ENCODE results near the gene ZNF407.

Gene ZNF407

GRCh38 chr18:74661008-74661407 lies 63.3 kb downstream of the ZNF407 start:
- H3K4me3 ChIP-seq (ENCODE audit: control insufficient read depth, low read depth, low read length) = no peak overlapping the region
- no peak for TF ChIP-seq CTCF (IDR thresholded peaks at IDR 0.05; ENCODE audit: control insufficient read depth, insufficient read depth, low read depth, low read length, missing control alignments)
- no peak for DNase-seq (ENCODE audit: low read depth)

GRCh38 chr18:74661691-74662090 lies 64.0 kb downstream of the ZNF407 start:
- no peak for TF ChIP-seq CTCF (IDR thresholded peaks at IDR 0.05; ENCODE audit: control insufficient read depth, insufficient read depth, low read depth, low read length, missing control alignments)
- H3K4me3 ChIP-seq (ENCODE audit: control insufficient read depth, low read depth, low read length) = no peak overlapping the region
- DNase-seq (ENCODE audit: low read depth) = no peak

GRCh38 chr18:74662622-74663021 lies 65.0 kb downstream of the ZNF407 start:
- no peak overlapping the region for H3K4me3 ChIP-seq (ENCODE audit: control insufficient read depth, low read depth, low read length)
- no peak for TF ChIP-seq CTCF (IDR thresholded peaks at IDR 0.05; ENCODE audit: control insufficient read depth, insufficient read depth, low read depth, low read length, missing control alignments)
- DNase-seq (ENCODE audit: low read depth) = no peak

- no peak for DNase-seq (ENCODE audit: low read depth)
- no peak for TF ChIP-seq CTCF (IDR thresholded peaks at IDR 0.05; ENCODE audit: control insufficient read depth, insufficient read depth, low read depth, low read length, missing control alignments)
- no peak overlapping the region for H3K4me3 ChIP-seq (ENCODE audit: control insufficient read depth, low read depth, low read length)
Measured at GRCh38 chr18:74665346-74665745, 67.7 kb downstream of the ZNF407 start.

- DNase-seq (ENCODE audit: low read depth) = no peak
- TF ChIP-seq CTCF (IDR thresholded peaks at IDR 0.05; ENCODE audit: control insufficient read depth, insufficient read depth, low read depth, low read length, missing control alignments) = no peak
Measured at GRCh38 chr18:74665905-74666304, 68.2 kb downstream of the ZNF407 start.

GRCh38 chr18:74669136-74669798 lies 71.6 kb downstream of the ZNF407 start:
- TF ChIP-seq CTCF (IDR thresholded peaks at IDR 0.05; ENCODE audit: control insufficient read depth, insufficient read depth, low read depth, low read length, missing control alignments) = no peak
- no peak for DNase-seq (ENCODE audit: low read depth)
- H3K4me3 ChIP-seq (ENCODE audit: control insufficient read depth, low read depth, low read length) = no peak overlapping the region

More at GRCh38 chr18:74665905-74666304, 68.2 kb downstream of the ZNF407 start:
- no peak overlapping the region for H3K4me3 ChIP-seq (ENCODE audit: control insufficient read depth, low read depth, low read length)
